IPS DF 4.7 (cell line): Measurements from ENCODE around the gene RUNX3.
"Not testable (repeated sequence)": the region's sequence is repeated elsewhere in the genome, so short reads cannot be mapped to it uniquely, and the experiment has no call there.

Source experiments
- DNase-seq: peaks from one replicate; pipeline ENCODE4 v3.0.0-alpha.2; 2013; ENCODE audit warnings: low spot score; ENCODE audit errors: extremely low read depth

RUNX3 gene

GRCh38 chr1:24930260-24931145, at the start of gene RUNX3:
Gene RUNX3, minus strand, starts transcription at chr1:24930276. Its CDS starts 408 bp downstream, at chr1:24929868.
- DNase-seq: no peak

- not testable (repeated sequence) for DNase-seq
Measured at GRCh38 chr1:24979232-24979631, 49.2 kb upstream of the RUNX3 start.

- DNase-seq: no peak
Measured at GRCh38 chr1:24978383-24979032, 48.4 kb upstream of the RUNX3 start.

- DNase-seq: no peak
Measured at GRCh38 chr1:24975391-24975790, 45.3 kb upstream of the RUNX3 start.

- DNase-seq: no peak
Measured at GRCh38 chr1:24973315-24973714, 43.2 kb upstream of the RUNX3 start.

- DNase-seq: no peak
Measured at GRCh38 chr1:24972915-24973242, 42.8 kb upstream of the RUNX3 start.

GRCh38 chr1:24972221-24972914, 42.3 kb upstream of the RUNX3 start:
- DNase-seq: no peak

- DNase-seq: no peak
Measured at GRCh38 chr1:24970926-24971875, 41.1 kb upstream of the RUNX3 start.

GRCh38 chr1:24970399-24970753, 40.3 kb upstream of the RUNX3 start:
- no peak for DNase-seq

GRCh38 chr1:24969596-24970398, 39.7 kb upstream of the RUNX3 start:
- no peak for DNase-seq

GRCh38 chr1:24968941-24969585, 39.0 kb upstream of the RUNX3 start:
- DNase-seq: no peak

- no peak for DNase-seq
Measured at GRCh38 chr1:24967962-24968361, 37.9 kb upstream of the RUNX3 start.

- DNase-seq: no peak
Measured at GRCh38 chr1:24967555-24967954, 37.5 kb upstream of the RUNX3 start.

GRCh38 chr1:24966724-24967346, 36.8 kb upstream of the RUNX3 start:
- no peak for DNase-seq

- no peak for DNase-seq
Measured at GRCh38 chr1:24966121-24966723, 36.1 kb upstream of the RUNX3 start.

- no peak for DNase-seq
Measured at GRCh38 chr1:24965571-24965930, 35.5 kb upstream of the RUNX3 start.

GRCh38 chr1:24964811-24965570, 34.9 kb upstream of the RUNX3 start:
- no peak for DNase-seq

- no peak for DNase-seq
Measured at GRCh38 chr1:24963943-24964693, 34.0 kb upstream of the RUNX3 start.
